GM23248 (cell line): Measurements from ENCODE around the gene CNN2. TPM values are rescaled to one million over a fixed set of nuclear protein-coding genes. Genes with fewer than 3 reads are reported as not detected.

Experiments used
- DNase-seq: peaks from one replicate; pipeline ENCODE4 v3.0.0-alpha.2; 2015
- H2AFZ ChIP-seq: fragments of 200-600 bp; sonication (generic); 2 replicates; pipeline ENCODE4 v1.6.1; 2016; ENCODE audit warnings: antibody characterized with exemption
- H3F3A ChIP-seq: fragments of 200-600 bp; sonication (generic); 2 replicates; pipeline ENCODE4 v1.6.1; 2016; ENCODE audit warnings: mild to moderate bottlenecking, antibody characterized with exemption, mixed run types; ENCODE audit not compliant: insufficient read depth
- H3K27ac ChIP-seq: fragments of 200-600 bp; sonication (generic); 2 replicates; pipeline ENCODE4 v1.5.1; 2016; ENCODE audit warnings: mild to moderate bottlenecking
- H3K27me3 ChIP-seq: fragments of 200-600 bp; sonication (generic); replicated peaks from 2 replicates; pipeline ENCODE4 v1.6.1; 2016; ENCODE audit warnings: mild to moderate bottlenecking; ENCODE audit not compliant: insufficient read depth
- H3K36me3 ChIP-seq: fragments of 200-600 bp; sonication (generic); 2 replicates; pipeline ENCODE4 v1.6.1; 2016; ENCODE audit warnings: low read depth, mild to moderate bottlenecking
- H3K4me1 ChIP-seq: fragments of 200-600 bp; sonication (generic); 2 replicates; pipeline ENCODE4 v1.6.1; 2016; ENCODE audit warnings: mild to moderate bottlenecking; ENCODE audit not compliant: insufficient read depth
- H3K4me2 ChIP-seq: fragments of 200-600 bp; sonication (generic); one replicate; pipeline ENCODE4 v1.6.1; 2016; ENCODE audit warnings: mild to moderate bottlenecking; ENCODE audit not compliant: unreplicated experiment
- H3K4me3 ChIP-seq: fragments of 200-600 bp; sonication (generic); 2 replicates; pipeline ENCODE4 v1.5.1; 2016; ENCODE audit warnings: mild to moderate bottlenecking
- H3K79me2 ChIP-seq: fragments of 200-600 bp; sonication (generic); 2 replicates; pipeline ENCODE4 v1.6.1; 2016; ENCODE audit warnings: mild to moderate bottlenecking; ENCODE audit not compliant: insufficient read depth
- H3K9ac ChIP-seq: fragments of 200-600 bp; sonication (generic); 2 replicates; pipeline ENCODE4 v1.6.1; 2016; ENCODE audit warnings: mild to moderate bottlenecking
- H3K9me2 ChIP-seq: fragments of 200-600 bp; sonication (generic); 2 replicates; pipeline ENCODE4 v1.6.1; 2016; ENCODE audit warnings: mixed run types, mild to moderate bottlenecking, moderate library complexity; ENCODE audit not compliant: insufficient read depth
- H3K9me3 ChIP-seq: fragments of 200-600 bp; sonication (generic); one replicate; pipeline ENCODE4 v1.6.1; 2017; ENCODE audit warnings: low read depth
- H4K20me1 ChIP-seq: fragments of 200-600 bp; sonication (generic); 2 replicates; pipeline ENCODE4 v1.6.0; 2016; ENCODE audit not compliant: insufficient read depth
- EZH2 ChIP-seq: fragments of 200-600 bp; sonication (generic); IDR thresholded peaks from 2 replicates; pipeline ENCODE4 v1.6.1; 2018; ENCODE audit warnings: antibody characterized with exemption, mild to moderate bottlenecking; ENCODE audit not compliant: insufficient read depth, poor library complexity, severe bottlenecking
- EZH2phosphoT487 ChIP-seq: fragments of 200-600 bp; sonication (generic); IDR thresholded peaks from 2 replicates; pipeline ENCODE4 v1.6.1; 2018; ENCODE audit warnings: antibody characterized with exemption, moderate library complexity, mild to moderate bottlenecking, low read depth; ENCODE audit not compliant: insufficient read depth
- WGBS, 2 experiments: methylation state at CpG; one replicate each; pipeline ENCODE4 v1.1.6; 2015 to 2017; ENCODE audit warnings: low lambda C conversion rate in 2 of 2, low coverage in 1 of 2; ENCODE audit errors: missing lambda C conversion rate in 2 of 2; 5-methylcytosine and 5-hydroxymethylcytosine counted together
- in situ Hi-C: fragments of 300-500 bp; cut with MboI; formaldehyde crosslinking; loops from 2 replicates; pipeline ENCODE4 v1.15.0; 2020
- polyA plus RNA-seq: library from polyadenylated mRNA; unstranded; fragments of >200 nt; fragmentation: Nextera tagmentation; extraction: Ambion mirVana; gene quantifications from 2 replicates; pipeline ENCODE4 v1.2.1, GENCODE V29; 2016
- total RNA-seq: library from RNA; depleted of rRNA; stranded (reverse); fragments of >200 nt; shearing (Covaris generic); gene quantifications from 2 replicates; pipeline ENCODE4 v1.2.3, GENCODE V29; 2014

Gene CNN2
- total and polyA plus RNA-seq, 2 experiments from 2014 or later = 244 to 400 TPM

GRCh38 chr19:1080360-1081161 is 54.2 kb downstream of the CNN2 start:
- Histone ChIP-seq H3F3A (no peaks in the 10 kb centered on the region), H3K4me2 (no peak overlapping the region), H3K9ac (no peak overlapping the region), H3K9me2 (no peaks in the 10 kb centered on the region), H3K79me2 (no peaks in the 10 kb centered on the region), H3K27ac (no peak overlapping the region), H3K36me3 (no peaks in the 10 kb centered on the region), H3K27me3 (no peaks in the 10 kb centered on the region), H3K4me3 (no peak overlapping the region), H3K9me3 (no peaks in the 10 kb centered on the region), H4K20me1 (no peaks in the 10 kb centered on the region), H2AFZ (no peak overlapping the region), H3K4me1 (no peaks in the 10 kb centered on the region)
- DNase-seq = no peak
- TF ChIP-seq EZH2 (no peak), EZH2phosphoT487 (no peak)
- in situ Hi-C loops = no loop called here
- 87 to 94% methylated on average over 49 to 50 of the region's 50 CpGs for WGBS, 2 experiments

- no peaks in the 10 kb centered on the region for H3K36me3 ChIP-seq
- H3K9ac ChIP-seq = no peak overlapping the region
- in situ Hi-C loops = no loop called here
- no peaks in the 10 kb centered on the region for H3K4me1 ChIP-seq
- H3K9me3 ChIP-seq = no peaks in the 10 kb centered on the region
- no peaks in the 10 kb centered on the region for H3K9me2 ChIP-seq
- no peak overlapping the region for H3K27ac ChIP-seq
- H4K20me1 ChIP-seq = no peaks in the 10 kb centered on the region
- WGBS, 2 experiments = 80 to 88% methylated on average over 43 to 58 of the region's 58 CpGs
- no peaks in the 10 kb centered on the region for H3K79me2 ChIP-seq
- DNase-seq = no peak
- no peak overlapping the region for H3K4me2 ChIP-seq
- H2AFZ ChIP-seq = no peak overlapping the region
- no peak overlapping the region for H3K4me3 ChIP-seq
- H3F3A ChIP-seq = no peaks in the 10 kb centered on the region
- H3K27me3 ChIP-seq = no peaks in the 10 kb centered on the region
- TF ChIP-seq EZH2 = no peak
- TF ChIP-seq EZH2phosphoT487 = no peak
Measured at GRCh38 chr19:1081301-1082164, 55.1 kb downstream of the CNN2 start.

DNA sequence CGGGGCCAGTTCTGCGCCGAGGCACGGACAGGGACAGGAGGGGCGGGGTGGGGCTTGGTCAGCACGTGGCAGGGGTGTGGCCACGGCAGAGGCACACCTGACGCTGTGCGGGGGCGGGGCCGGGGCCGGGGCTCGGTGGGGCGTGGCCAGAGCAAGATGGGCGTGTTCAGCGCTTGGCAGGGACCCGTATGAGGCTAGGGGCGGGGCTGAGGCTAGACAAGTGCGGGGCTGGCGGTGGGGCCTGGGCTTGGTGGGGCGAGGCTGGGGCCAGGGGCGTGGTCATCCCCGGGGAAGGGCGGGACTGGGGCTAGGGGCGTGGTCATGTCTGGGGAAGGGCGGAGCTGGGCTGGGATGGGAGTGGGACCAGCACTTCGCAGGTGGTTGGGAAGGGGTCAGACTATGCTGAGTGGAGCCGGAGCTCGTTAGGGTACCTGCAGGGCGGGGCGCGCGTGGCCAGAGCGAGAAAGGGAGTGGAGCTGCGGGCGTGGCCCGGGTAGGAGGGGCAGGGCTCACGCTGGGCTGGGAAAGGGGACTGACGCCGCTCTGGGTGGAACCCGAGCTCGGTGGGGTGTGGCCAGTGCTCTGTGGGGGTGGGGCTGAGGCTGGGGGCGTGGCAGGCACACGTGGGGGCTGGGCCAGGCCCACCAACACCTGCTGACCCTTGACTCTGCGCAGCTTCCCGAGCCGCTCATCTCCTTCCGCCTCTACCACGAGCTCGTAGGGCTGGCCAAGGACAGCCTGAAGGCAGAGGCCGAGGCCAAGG is 55.9 kb downstream of the CNN2 start:
- Histone ChIP-seq H3F3A (no peaks in the 10 kb centered on the region), H3K4me1 (no peaks in the 10 kb centered on the region), H3K4me2 (no peak overlapping the region), H2AFZ (no peak overlapping the region), H3K9me2 (no peaks in the 10 kb centered on the region), H3K9ac (no peak overlapping the region), H3K79me2 (no peaks in the 10 kb centered on the region), H3K9me3 (no peaks in the 10 kb centered on the region), H3K27me3 (no peaks in the 10 kb centered on the region), H3K4me3 (no peak overlapping the region), H3K36me3 (no peaks in the 10 kb centered on the region), H4K20me1 (no peaks in the 10 kb centered on the region), H3K27ac (no peak overlapping the region)
- in situ Hi-C loops = no loop called here
- WGBS, 2 experiments = 44 to 68% methylated on average over 10 to 42 of the region's 51 CpGs
- peak; percentile 40 for DNase-seq
- TF ChIP-seq EZH2 = no peak
- TF ChIP-seq EZH2phosphoT487 = no peak
